Panc1 (cell line): Measurements from ENCODE around the gene DRD2. TPM values are rescaled to one million over a fixed set of nuclear protein-coding genes. Genes with fewer than 3 reads are reported as not detected.
A peak's percentile ranks its signal among the peaks of the same experiment; 100 is the strongest.
"Not testable (repeated sequence)": the region's sequence is repeated elsewhere in the genome, so short reads cannot be mapped to it uniquely, and the experiment has no call there.

ENCODE experiments used
- ATAC-seq: fragments of 200-7000 bp; cut with Tn5 transposase; 2 replicates; pipeline ENCODE4 v1.9.1; 2020; ENCODE audit warnings: mild to moderate bottlenecking, moderate library complexity
- Bru-seq: library from RNA; stranded (reverse); fragments of 400-500 nt; gene quantifications from one replicate; lab custom pipeline; 2021; lab: Mats Ljungman, UMichigan
- BruChase-seq, 2 experiments: library from RNA; stranded (reverse); fragments of 400-500 nt; gene quantifications; one replicate each; lab custom pipeline; 2021; lab: Mats Ljungman, UMichigan
- BruUV-seq: library from RNA; stranded (reverse); fragments of 400-500 nt; replicated peaks from 2 replicates; lab custom pipeline; 2021; lab: Mats Ljungman, UMichigan
- CTCF ChIA-PET: fragments of 300-600 bp; sonication (Branson Sonifier 250); formaldehyde crosslinking; loops from one replicate; lab custom pipeline; 2022; ENCODE audit warnings: antibody characterized with exemption; lab: Charles Lee
- POLR2A ChIA-PET: fragments of 300-600 bp; sonication (Branson Sonifier 250); formaldehyde crosslinking; loops from one replicate; lab custom pipeline; 2022; ENCODE audit warnings: antibody characterized with exemption; lab: Charles Lee
- DNase-seq: peaks from one replicate; pipeline ENCODE4 v3.0.0-alpha.2; 2010; ENCODE audit warnings: low read depth, low spot score
- H3K27ac ChIP-seq: 2 replicates; pipeline ENCODE4 v1.5.1; 2011; ENCODE audit warnings: mild to moderate bottlenecking, low read length, inconsistent platforms
- H3K27me3 ChIP-seq: fragments of 200-500 bp; sonication (Bioruptor generic); 2 replicates; pipeline ENCODE4 v1.6.0; 2014; ENCODE audit warnings: low read length, inconsistent platforms; ENCODE audit not compliant: control insufficient read depth, insufficient read depth
- H3K36me3 ChIP-seq: fragments of 200-500 bp; sonication (Bioruptor generic); 2 replicates; pipeline ENCODE4 v1.5.1; 2014; ENCODE audit warnings: inconsistent platforms, mild to moderate bottlenecking, low read length, moderate library complexity; ENCODE audit not compliant: control insufficient read depth, insufficient read depth
- H3K4me1 ChIP-seq: 2 replicates; pipeline ENCODE4 v1.5.1; 2011; ENCODE audit warnings: inconsistent platforms, mild to moderate bottlenecking, low read length, moderate library complexity; ENCODE audit not compliant: control insufficient read depth, insufficient read depth
- H3K4me3 ChIP-seq, 2 experiments: 2 replicates each; pipeline ENCODE4 v1.5.1; 2011 to 2012; ENCODE audit warnings: low read depth in 2 of 2, low read length in 2 of 2, mild to moderate bottlenecking in 2 of 2, inconsistent platforms in 1 of 2, moderate library complexity in 1 of 2
- H3K9me3 ChIP-seq: fragments of 200-500 bp; sonication (Bioruptor generic); 2 replicates; pipeline ENCODE4 v1.5.1; 2014; ENCODE audit warnings: low read depth, mild to moderate bottlenecking, inconsistent platforms, low read length, moderate library complexity; ENCODE audit not compliant: control insufficient read depth, insufficient read depth
- SIN3A ChIP-seq: IDR thresholded peaks from 2 replicates; pipeline ENCODE4 v1.6.1; 2012; ENCODE audit warnings: low read depth, mild to moderate bottlenecking, low read length, moderate library complexity, borderline replicate concordance; ENCODE audit not compliant: insufficient read depth
- in situ Hi-C: cut with HindIII; loops from 2 replicates; pipeline ENCODE4 v1.10.0; 2016; ENCODE audit warnings: low sequenced_read_pairs, low pct_unique_long_range_greater_than_20kb
- intact Hi-C: fragments of 100-400 bp; cut with micrococcal nuclease; formaldehyde crosslinking; loops from one replicate; pipeline ENCODE4 v1.10.0; 2022; ENCODE audit not compliant: unreplicated experiment
- long read RNA-seq: library from polyadenylated mRNA; unstranded; transcript quantifications from one replicate; pipeline ENCODE4 v2.0.0, GENCODE V29; 2021; ENCODE audit not compliant: unreplicated experiment
- polyA plus RNA-seq: library from polyadenylated mRNA; unstranded; fragments of >200 nt; gene quantifications from one replicate; pipeline ENCODE4 v1.2.1, GENCODE V29; 2012; ENCODE audit warnings: missing spikeins; ENCODE audit not compliant: insufficient read length
- total RNA-seq: library from RNA; stranded (reverse); gene quantifications from one replicate; pipeline ENCODE4 v1.2.1, GENCODE V29; 2021; ENCODE audit not compliant: unreplicated experiment
- TF ChIP-seq, protein P1 (sequence below), 2 experiments: IDR thresholded peaks; 2 replicates each; pipeline ENCODE4 v1.6.1; 2011 to 2012; ENCODE audit warnings: low read depth in 2 of 2, control low read depth in 1 of 2, low read length in 1 of 2, mild to moderate bottlenecking in 1 of 2, moderate library complexity in 1 of 2; ENCODE audit not compliant: insufficient read depth in 1 of 2
- TF ChIP-seq, protein P2 (sequence below): fragments of 450-650 bp; IDR thresholded peaks from 2 replicates; pipeline ENCODE4 v1.5.1; 2017; ENCODE audit warnings: mild to moderate bottlenecking

DRD2 gene
- 5.3 TPM for total RNA-seq
- polyA plus RNA-seq: 11.5 TPM
- percentile 45 among the genes with signal in this experiment for Bru-seq, nascent RNA
- BruChase-seq, experiment 1, labeled RNA remaining after a 2-hour chase: percentile 34 among the genes with signal in this experiment
- percentile 37 among the genes with signal in this experiment for BruChase-seq, experiment 2, labeled RNA remaining after a 6-hour chase
- long read RNA-seq, partial matches to known transcripts: 3 of 6 reads
- long read RNA-seq, other reads (novel, unspliced or antisense): 1 of 6 reads

DNA sequence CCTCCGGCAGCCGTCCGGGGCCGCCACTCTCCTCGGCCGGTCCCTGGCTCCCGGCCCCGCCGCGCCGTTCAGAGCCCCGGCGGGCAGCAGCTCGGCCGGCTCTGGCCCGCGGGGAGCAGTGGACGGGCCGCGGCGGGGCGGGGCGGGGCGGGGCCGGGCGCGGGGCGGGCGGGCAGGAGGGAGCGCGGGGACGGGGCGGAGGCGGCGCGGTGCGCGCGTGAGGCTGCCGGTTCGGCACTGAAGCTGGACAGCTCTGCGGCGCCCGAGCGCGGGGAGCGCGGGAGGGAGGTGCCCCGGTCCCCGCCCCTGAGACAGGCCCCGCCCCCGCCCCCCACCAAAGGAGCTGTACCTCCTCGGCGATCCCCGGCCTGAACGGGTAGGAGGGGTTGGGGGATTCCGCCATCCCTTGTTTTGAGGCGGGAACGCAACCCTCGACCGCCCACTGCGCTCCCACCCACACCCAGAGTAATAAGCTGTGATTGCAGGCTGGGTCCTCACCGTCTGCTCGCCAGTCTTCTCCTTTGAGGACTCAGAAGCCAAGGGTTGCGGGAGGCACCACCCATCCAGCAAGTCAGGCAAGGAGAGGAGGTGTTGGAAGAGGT is at the start of gene DRD2:
Gene DRD2 (minus strand): TSS at position 239 of the 602 bp plus-strand sequence. CDS start 50,747 bp downstream, outside the sequence.
- no peaks in the 10 kb centered on the region for H3K9me3 ChIP-seq
- peak within 1 kb of the TSS; percentile 34 to 44 for H3K4me3 ChIP-seq
- H3K27me3 ChIP-seq: peaks cover 33% of the 10 kb centered on the region
- H3K27ac ChIP-seq: no peak within 1 kb of the TSS
- ChIA-PET CTCF (no interaction called here), POLR2A (no interaction called here)
- no peak for DNase-seq
- no peaks in the 10 kb centered on the region; the same call in 1 of the 2 replicates for H3K4me1 ChIP-seq
- BruUV-seq: no TSS peak
- in situ Hi-C loops: no loop called here
- TF ChIP-seq, protein P1, sequence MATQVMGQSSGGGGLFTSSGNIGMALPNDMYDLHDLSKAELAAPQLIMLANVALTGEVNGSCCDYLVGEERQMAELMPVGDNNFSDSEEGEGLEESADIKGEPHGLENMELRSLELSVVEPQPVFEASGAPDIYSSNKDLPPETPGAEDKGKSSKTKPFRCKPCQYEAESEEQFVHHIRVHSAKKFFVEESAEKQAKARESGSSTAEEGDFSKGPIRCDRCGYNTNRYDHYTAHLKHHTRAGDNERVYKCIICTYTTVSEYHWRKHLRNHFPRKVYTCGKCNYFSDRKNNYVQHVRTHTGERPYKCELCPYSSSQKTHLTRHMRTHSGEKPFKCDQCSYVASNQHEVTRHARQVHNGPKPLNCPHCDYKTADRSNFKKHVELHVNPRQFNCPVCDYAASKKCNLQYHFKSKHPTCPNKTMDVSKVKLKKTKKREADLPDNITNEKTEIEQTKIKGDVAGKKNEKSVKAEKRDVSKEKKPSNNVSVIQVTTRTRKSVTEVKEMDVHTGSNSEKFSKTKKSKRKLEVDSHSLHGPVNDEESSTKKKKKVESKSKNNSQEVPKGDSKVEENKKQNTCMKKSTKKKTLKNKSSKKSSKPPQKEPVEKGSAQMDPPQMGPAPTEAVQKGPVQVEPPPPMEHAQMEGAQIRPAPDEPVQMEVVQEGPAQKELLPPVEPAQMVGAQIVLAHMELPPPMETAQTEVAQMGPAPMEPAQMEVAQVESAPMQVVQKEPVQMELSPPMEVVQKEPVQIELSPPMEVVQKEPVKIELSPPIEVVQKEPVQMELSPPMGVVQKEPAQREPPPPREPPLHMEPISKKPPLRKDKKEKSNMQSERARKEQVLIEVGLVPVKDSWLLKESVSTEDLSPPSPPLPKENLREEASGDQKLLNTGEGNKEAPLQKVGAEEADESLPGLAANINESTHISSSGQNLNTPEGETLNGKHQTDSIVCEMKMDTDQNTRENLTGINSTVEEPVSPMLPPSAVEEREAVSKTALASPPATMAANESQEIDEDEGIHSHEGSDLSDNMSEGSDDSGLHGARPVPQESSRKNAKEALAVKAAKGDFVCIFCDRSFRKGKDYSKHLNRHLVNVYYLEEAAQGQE (IDR thresholded peaks at IDR 0.05; ENCODE audit: insufficient read depth in 1 of 2, low read depth in 2 of 2, low read length in 1 of 2): peak in 1 of 2 experiments; percentile 88; a peak in 3 of 4 replicates
- TF ChIP-seq, protein P2, sequence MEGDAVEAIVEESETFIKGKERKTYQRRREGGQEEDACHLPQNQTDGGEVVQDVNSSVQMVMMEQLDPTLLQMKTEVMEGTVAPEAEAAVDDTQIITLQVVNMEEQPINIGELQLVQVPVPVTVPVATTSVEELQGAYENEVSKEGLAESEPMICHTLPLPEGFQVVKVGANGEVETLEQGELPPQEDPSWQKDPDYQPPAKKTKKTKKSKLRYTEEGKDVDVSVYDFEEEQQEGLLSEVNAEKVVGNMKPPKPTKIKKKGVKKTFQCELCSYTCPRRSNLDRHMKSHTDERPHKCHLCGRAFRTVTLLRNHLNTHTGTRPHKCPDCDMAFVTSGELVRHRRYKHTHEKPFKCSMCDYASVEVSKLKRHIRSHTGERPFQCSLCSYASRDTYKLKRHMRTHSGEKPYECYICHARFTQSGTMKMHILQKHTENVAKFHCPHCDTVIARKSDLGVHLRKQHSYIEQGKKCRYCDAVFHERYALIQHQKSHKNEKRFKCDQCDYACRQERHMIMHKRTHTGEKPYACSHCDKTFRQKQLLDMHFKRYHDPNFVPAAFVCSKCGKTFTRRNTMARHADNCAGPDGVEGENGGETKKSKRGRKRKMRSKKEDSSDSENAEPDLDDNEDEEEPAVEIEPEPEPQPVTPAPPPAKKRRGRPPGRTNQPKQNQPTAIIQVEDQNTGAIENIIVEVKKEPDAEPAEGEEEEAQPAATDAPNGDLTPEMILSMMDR: no peak
- no peak for TF ChIP-seq SIN3A
- ATAC-seq: peak; percentile 84
- no peaks in the 10 kb centered on the region for H3K36me3 ChIP-seq
- intact Hi-C loops: no loop called here

DNA sequence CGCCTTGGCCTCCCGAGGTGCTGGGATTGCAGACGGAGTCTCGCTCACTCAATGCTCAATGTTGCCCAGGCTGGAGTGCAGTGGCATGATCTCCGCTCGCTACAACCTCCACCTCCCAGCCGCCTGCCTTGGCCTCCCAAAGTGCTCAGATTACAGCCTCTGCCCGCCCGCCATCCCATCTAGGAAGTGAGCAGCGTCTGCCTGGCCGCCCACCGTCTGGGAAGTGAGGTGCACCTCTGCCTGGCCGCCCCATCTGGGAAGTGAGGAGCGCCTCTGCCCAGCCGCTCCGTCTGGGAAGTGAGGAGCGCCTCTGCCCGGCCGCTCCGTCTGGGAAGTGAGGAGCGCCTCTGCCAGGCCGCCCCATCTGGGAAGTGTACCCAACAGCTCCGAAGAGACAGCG is 48.7 kb upstream of the DRD2 start:
- not testable (repeated sequence) for ATAC-seq

More for the DNA sequence above, 48.7 kb upstream of the DRD2 start:
- DNase-seq, POLR2A ChIA-PET, H3K4me3 ChIP-seq, CTCF ChIA-PET, intact Hi-C loops, H3K4me1 ChIP-seq, in situ Hi-C loops, H3K36me3 ChIP-seq, BruUV-seq, H3K27ac ChIP-seq, H3K27me3 ChIP-seq, H3K9me3 ChIP-seq: not testable (repeated sequence)
